RWPE2 (cell line): ENCODE results near the gene ONECUT2.
"Not testable (repeated sequence)": the region's sequence is repeated elsewhere in the genome, so short reads cannot be mapped to it uniquely, and the experiment has no call there.

Source experiments
- ATAC-seq: fragments of 200-7000 bp; cut with Tn5 transposase; 3 replicates; pipeline ENCODE4 v1.9.1; 2021; ENCODE audit warnings: low read depth
- DNase-seq: peaks from one replicate; pipeline ENCODE4 v3.0.0-alpha.2; 2020; ENCODE audit warnings: low spot score
- H3K27ac ChIP-seq: fragments of 450-650 bp; 2 replicates; pipeline ENCODE4 v1.5.1; 2017; ENCODE audit warnings: mild to moderate bottlenecking; ENCODE audit not compliant: poor library complexity, severe bottlenecking
- H3K27me3 ChIP-seq: fragments of 250-450 bp; sonication (Bioruptor Pico); 2 replicates; pipeline ENCODE4 v1.5.1; 2021; ENCODE audit warnings: mild to moderate bottlenecking, moderate library complexity; ENCODE audit not compliant: insufficient read depth, poor library complexity, severe bottlenecking
- H3K36me3 ChIP-seq: fragments of 250-450 bp; sonication (Bioruptor Pico); 2 replicates; pipeline ENCODE4 v1.5.1; 2020; ENCODE audit warnings: low read depth, mild to moderate bottlenecking, moderate library complexity
- H3K4me1 ChIP-seq: fragments of 250-450 bp; sonication (Bioruptor Pico); 2 replicates; pipeline ENCODE4 v1.5.1; 2021; ENCODE audit warnings: mild to moderate bottlenecking, moderate library complexity; ENCODE audit not compliant: insufficient read depth, poor library complexity, severe bottlenecking
- H3K4me3 ChIP-seq: fragments of 250-450 bp; sonication (Bioruptor Pico); 2 replicates; pipeline ENCODE4 v1.5.1; 2021; ENCODE audit warnings: mild to moderate bottlenecking, moderate library complexity; ENCODE audit not compliant: severe bottlenecking
- H3K9me3 ChIP-seq: fragments of 250-450 bp; sonication (Bioruptor Pico); 2 replicates; pipeline ENCODE4 v1.5.1; 2021; ENCODE audit warnings: mild to moderate bottlenecking, moderate library complexity; ENCODE audit not compliant: severe bottlenecking
- TF ChIP-seq, protein P1 (sequence below): fragments of 450-650 bp; IDR thresholded peaks from one replicate; pipeline ENCODE4 v1.5.1; 2017; ENCODE audit warnings: mild to moderate bottlenecking, moderate library complexity; ENCODE audit not compliant: poor library complexity, severe bottlenecking

The ONECUT2 gene

DNA sequence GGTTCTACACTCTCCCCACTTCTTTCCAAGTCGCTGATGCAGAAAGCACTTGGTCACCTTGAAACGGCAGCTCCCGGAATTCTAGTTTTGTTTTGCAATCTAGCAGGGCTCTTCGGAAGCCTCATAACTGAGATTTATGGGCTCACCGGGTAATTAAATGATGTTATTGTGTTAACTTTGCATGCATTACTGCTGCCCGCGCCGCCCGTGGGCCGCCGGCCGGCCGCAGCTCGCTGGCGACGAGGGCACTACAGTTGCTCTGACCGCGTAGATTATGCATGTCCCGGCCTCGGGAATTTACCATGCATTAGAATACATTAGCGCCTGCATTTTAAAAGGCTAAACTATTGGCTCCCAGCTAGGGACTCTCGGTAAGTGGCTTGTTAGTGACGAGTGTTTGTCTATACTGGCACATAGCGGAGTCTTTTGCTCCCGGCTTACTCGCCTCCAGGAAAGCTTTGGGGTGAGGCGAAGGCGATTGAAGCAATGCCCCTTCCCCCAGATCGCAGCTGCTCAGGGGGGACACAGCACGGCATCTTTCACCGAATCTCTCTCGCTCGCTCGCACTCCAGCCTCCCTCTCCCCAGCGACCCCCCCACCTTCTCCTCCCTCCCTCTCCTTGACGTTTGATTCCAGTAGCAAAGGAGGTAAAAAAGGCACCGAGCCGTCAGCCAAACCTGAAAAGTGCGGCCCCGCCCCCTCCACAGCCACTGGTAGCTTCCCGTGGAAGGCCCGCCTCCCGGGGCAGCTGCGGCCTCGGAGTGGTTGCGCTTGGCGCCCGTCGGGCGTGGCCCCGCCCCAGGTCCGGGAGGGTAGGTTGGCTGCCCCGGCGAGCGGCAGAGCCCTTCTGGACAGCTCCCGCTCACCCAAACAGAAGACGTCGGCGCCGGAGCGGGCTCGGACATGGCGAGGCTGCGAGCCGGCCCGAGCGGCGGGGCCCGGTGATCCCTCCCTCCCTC lies at the start of gene ONECUT2:
Gene ONECUT2 (plus strand): TSS at position 839 of the 959 bp plus-strand sequence. CDS start 343 bp downstream, outside the sequence.
- peak; percentile 99 for ATAC-seq
- Histone ChIP-seq H3K36me3 (no peaks in the 10 kb centered on the region), H3K27ac (no peak within 1 kb of the TSS), H3K4me1 (no peaks in the 10 kb centered on the region), H3K9me3 (no peaks in the 10 kb centered on the region), H3K4me3 (peak within 1 kb of the TSS; percentile 30), H3K27me3 (peaks cover 92% of the 10 kb centered on the region)
- DNase-seq = peak; percentile 92
- TF ChIP-seq, protein P1, sequence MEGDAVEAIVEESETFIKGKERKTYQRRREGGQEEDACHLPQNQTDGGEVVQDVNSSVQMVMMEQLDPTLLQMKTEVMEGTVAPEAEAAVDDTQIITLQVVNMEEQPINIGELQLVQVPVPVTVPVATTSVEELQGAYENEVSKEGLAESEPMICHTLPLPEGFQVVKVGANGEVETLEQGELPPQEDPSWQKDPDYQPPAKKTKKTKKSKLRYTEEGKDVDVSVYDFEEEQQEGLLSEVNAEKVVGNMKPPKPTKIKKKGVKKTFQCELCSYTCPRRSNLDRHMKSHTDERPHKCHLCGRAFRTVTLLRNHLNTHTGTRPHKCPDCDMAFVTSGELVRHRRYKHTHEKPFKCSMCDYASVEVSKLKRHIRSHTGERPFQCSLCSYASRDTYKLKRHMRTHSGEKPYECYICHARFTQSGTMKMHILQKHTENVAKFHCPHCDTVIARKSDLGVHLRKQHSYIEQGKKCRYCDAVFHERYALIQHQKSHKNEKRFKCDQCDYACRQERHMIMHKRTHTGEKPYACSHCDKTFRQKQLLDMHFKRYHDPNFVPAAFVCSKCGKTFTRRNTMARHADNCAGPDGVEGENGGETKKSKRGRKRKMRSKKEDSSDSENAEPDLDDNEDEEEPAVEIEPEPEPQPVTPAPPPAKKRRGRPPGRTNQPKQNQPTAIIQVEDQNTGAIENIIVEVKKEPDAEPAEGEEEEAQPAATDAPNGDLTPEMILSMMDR = no peak

DNA sequence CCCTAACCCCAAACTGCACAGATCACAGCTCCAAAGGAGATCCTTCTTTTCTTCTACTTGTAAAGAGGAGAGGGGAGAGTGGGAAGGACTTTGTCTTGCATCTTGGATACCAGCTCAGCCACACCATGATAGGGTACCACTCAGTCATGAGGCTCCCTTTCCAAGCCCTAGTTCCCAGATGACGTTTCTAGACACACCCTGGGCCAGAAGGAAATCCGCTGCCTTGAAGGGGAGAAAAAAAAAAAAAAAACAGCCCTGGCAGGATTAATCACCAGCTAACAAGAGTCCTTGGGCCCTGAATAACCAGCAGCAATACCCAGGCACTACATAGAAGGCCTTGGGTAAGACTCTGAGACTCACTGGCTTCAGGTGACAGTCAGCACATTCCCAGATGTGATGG lies 45.9 kb upstream of the ONECUT2 start:
- no peak overlapping the region for H3K4me3 ChIP-seq
- H3K27me3 ChIP-seq = no peaks in the 10 kb centered on the region
- no peak for ATAC-seq
- H3K36me3 ChIP-seq = no peaks in the 10 kb centered on the region
- H3K27ac ChIP-seq = no peak overlapping the region
- no peaks in the 10 kb centered on the region for H3K4me1 ChIP-seq
- no peak for DNase-seq
- H3K9me3 ChIP-seq = no peaks in the 10 kb centered on the region
- TF ChIP-seq, protein P1 = no peak

DNA sequence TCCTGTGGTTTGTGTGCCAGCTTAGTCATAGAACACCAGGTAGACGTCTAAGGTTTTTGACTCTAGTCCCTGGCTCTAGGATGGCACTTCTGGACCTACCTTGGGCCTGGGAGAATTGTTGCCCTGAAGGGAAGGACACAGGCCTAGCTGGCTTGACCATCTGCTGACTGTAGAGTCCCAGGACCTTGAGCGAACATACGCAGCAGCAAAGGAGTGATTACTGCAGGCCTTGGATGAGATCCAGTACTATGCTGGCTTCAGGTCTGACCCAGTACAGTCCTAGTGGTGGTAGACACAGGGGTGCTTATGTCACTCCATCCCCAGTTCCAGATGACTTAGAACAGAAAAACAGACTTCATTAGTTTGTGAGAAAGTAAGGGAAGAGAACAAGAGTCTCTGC lies 45.1 kb upstream of the ONECUT2 start:
- no peak overlapping the region for H3K4me3 ChIP-seq
- no peaks in the 10 kb centered on the region for H3K9me3 ChIP-seq
- ATAC-seq (no peak), DNase-seq (no peak)
- TF ChIP-seq, protein P1 = no peak
- H3K27ac ChIP-seq = no peak overlapping the region
- no peaks in the 10 kb centered on the region for H3K36me3 ChIP-seq
- H3K4me1 ChIP-seq = no peaks in the 10 kb centered on the region
- no peaks in the 10 kb centered on the region for H3K27me3 ChIP-seq

DNA sequence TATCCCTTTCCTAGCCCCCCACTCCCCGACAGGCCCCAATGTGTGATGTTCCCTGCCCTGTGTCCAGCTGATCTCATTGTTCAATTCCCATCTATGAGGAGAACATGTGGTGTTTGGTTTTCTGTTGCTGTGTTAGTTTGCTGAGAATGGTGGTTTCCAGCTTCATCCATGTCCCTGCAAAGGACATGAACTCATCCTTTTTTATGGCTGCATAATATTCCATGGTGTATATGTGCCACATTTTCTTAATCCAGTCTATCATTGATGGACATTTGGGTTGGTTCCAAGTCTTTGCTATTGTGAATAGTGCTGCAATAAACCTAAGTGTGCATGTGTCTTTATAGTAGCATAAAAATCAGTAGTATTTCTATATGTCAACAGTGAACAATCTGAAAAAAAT lies 40.4 kb upstream of the ONECUT2 start:
- not testable (repeated sequence) for H3K36me3 ChIP-seq, H3K27me3 ChIP-seq, H3K4me1 ChIP-seq, H3K9me3 ChIP-seq, H3K27ac ChIP-seq, ATAC-seq, DNase-seq, H3K4me3 ChIP-seq

DNA sequence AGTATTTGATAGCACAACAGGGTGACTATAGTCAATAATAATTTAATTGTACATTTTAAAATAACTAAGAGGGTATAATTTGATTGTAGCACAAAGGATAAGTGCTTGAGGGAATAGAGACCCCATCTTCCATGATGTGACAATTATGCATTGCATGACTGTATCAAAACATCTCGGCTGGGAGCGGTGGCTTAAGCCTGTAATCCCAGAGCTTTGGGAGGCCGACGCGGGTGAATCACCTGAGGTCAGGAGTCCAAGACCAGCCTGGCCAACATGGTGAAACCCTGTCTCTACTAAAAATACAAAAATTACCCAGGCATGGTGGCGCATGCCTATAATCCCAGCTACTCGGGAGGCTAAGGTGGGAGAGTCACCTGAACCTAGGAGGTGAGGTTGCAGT lies 38.3 kb upstream of the ONECUT2 start:
- not testable (repeated sequence) for DNase-seq, H3K27me3 ChIP-seq, H3K4me3 ChIP-seq, H3K36me3 ChIP-seq, ATAC-seq, H3K4me1 ChIP-seq, H3K27ac ChIP-seq, H3K9me3 ChIP-seq
